GM12878 (cell line): ENCODE measurements around the gene RBMS1. TPM values are rescaled to one million over a fixed set of nuclear protein-coding genes. Genes with fewer than 3 reads are reported as not detected.

Experiments used
- ATAC-seq: fragments of 200-7000 bp; cut with Tn5 transposase; 3 replicates; pipeline ENCODE4 v1.9.1; 2020; ENCODE audit warnings: mild to moderate bottlenecking, moderate library complexity
- BruUV-seq: library from RNA; stranded (reverse); fragments of 400-500 nt; replicated peaks from 2 replicates; lab custom pipeline; 2021; lab: Mats Ljungman, UMichigan
- CTCF ChIA-PET: fragments of 300-600 bp; sonication (Branson Sonifier 250); formaldehyde crosslinking; extraction: SDS; loops from one replicate; lab custom pipeline; 2021; ENCODE audit warnings: inconsistent platforms; lab: Yijun Ruan, JAX
- POLR2A ChIA-PET: fragments of 350-600 bp; formaldehyde crosslinking; extraction: SDS; loops from one replicate; lab custom pipeline; 2021; ENCODE audit warnings: inconsistent platforms; lab: Charles Lee
- RAD21 ChIA-PET: fragments of 300-600 bp; sonication (Branson Sonifier 250); formaldehyde crosslinking; loops from one replicate; lab custom pipeline; 2023; ENCODE audit warnings: antibody characterized with exemption; ENCODE audit not compliant: unreplicated experiment; lab: Charles Lee
- SMC1A ChIA-PET: fragments of 300-600 bp; sonication (Branson Sonifier 250); formaldehyde crosslinking; loops from one replicate; lab custom pipeline; 2023; ENCODE audit not compliant: unreplicated experiment, uncharacterized antibody; lab: Charles Lee
- DNase-seq: peaks from one replicate; pipeline ENCODE4 v3.0.0-alpha.2; 2011; ENCODE audit warnings: low read depth, low spot score
- FAIRE-seq: peaks from 3 replicates; lab custom pipeline; 2011; peaks lifted over from hg19 to GRCh38; lab: Jason Lieb, UNC
- H2AFZ ChIP-seq: 2 replicates; pipeline ENCODE4 v1.6.0; 2011; ENCODE audit warnings: low read depth, low read length, control low read depth; ENCODE audit not compliant: control insufficient read depth
- H3K27ac ChIP-seq: 2 replicates; pipeline ENCODE4 v1.5.1; 2011; ENCODE audit warnings: control low read depth; ENCODE audit not compliant: control insufficient read depth, insufficient read depth
- H3K27me3 ChIP-seq, 2 experiments: replicated peaks in 1 of 2; 2 replicates each; pipeline versions ENCODE4 v1.6.0 to v1.6.1; 2011; ENCODE audit warnings: low read length in 1 of 2; ENCODE audit not compliant: control insufficient read depth in 2 of 2, insufficient read depth in 2 of 2
- H3K36me3 ChIP-seq, 2 experiments: 2 replicates each; pipeline ENCODE4 v1.5.1; 2011; ENCODE audit warnings: low read length in 1 of 2; ENCODE audit not compliant: control insufficient read depth in 2 of 2, insufficient read depth in 2 of 2
- H3K4me1 ChIP-seq: 2 replicates; pipeline ENCODE4 v1.6.1; 2011; ENCODE audit warnings: mild to moderate bottlenecking, low read length, moderate library complexity, mixed read lengths; ENCODE audit not compliant: control insufficient read depth, insufficient read depth
- H3K4me2 ChIP-seq: 2 replicates; pipeline ENCODE4 v1.6.0; 2011; ENCODE audit warnings: control low read depth; ENCODE audit not compliant: control insufficient read depth, insufficient read depth
- H3K4me3 ChIP-seq: fragments of 200-600 bp; sonication (generic); 2 replicates; pipeline ENCODE4 v1.5.1; 2016
- H3K79me2 ChIP-seq: 2 replicates; pipeline ENCODE4 v1.6.0; 2011; ENCODE audit warnings: low read length; ENCODE audit not compliant: control insufficient read depth, insufficient read depth
- H3K9ac ChIP-seq: 2 replicates; pipeline ENCODE4 v1.8.0; 2011; ENCODE audit warnings: low read length, control low read depth, mixed read lengths; ENCODE audit not compliant: control insufficient read depth, insufficient read depth
- H3K9me3 ChIP-seq: replicated peaks from 3 replicates; pipeline ENCODE4 v1.5.1; 2011; ENCODE audit warnings: mild to moderate bottlenecking, low read length; ENCODE audit not compliant: control insufficient read depth, insufficient read depth
- H4K20me1 ChIP-seq: 2 replicates; pipeline ENCODE4 v1.6.0; 2011; ENCODE audit not compliant: control insufficient read depth, insufficient read depth
- CBX5 ChIP-seq: sonication (generic); IDR thresholded peaks from 2 replicates; pipeline ENCODE4 v1.6.1; 2016; ENCODE audit warnings: low read depth, moderate library complexity, mild to moderate bottlenecking, inconsistent platforms
- HDAC2 ChIP-seq: fragments of 200-600 bp; sonication (generic); IDR thresholded peaks from 2 replicates; pipeline ENCODE4 v1.6.1; 2017
- KLF5 ChIP-seq: fragments of 450-650 bp; IDR thresholded peaks from 2 replicates; pipeline ENCODE4 v1.6.1; 2014; ENCODE audit warnings: mild to moderate bottlenecking; ENCODE audit not compliant: partially characterized antibody
- MEF2B ChIP-seq: fragments of 450-650 bp; IDR thresholded peaks from 2 replicates; pipeline ENCODE4 v1.6.1; 2018; ENCODE audit warnings: mild to moderate bottlenecking, moderate library complexity; ENCODE audit not compliant: partially characterized antibody, poor library complexity, severe bottlenecking
- NR2C1 ChIP-seq: fragments of 450-650 bp; IDR thresholded peaks from 2 replicates; pipeline ENCODE4 v1.6.1; 2017; ENCODE audit warnings: antibody characterized with exemption, mild to moderate bottlenecking, moderate library complexity
- NRF1 ChIP-seq: conservative IDR thresholded peaks from 2 replicates; pipeline ENCODE4 v1.6.1; 2011; ENCODE audit warnings: mild to moderate bottlenecking, low read depth, low read length, improper control_type of control experiment
- RAD51 ChIP-seq: fragments of 450-650 bp; IDR thresholded peaks from 2 replicates; pipeline ENCODE4 v1.6.1; 2016; ENCODE audit warnings: moderate library complexity, mild to moderate bottlenecking, inconsistent platforms
- ZNF622 ChIP-seq: fragments of 450-650 bp; IDR thresholded peaks from 2 replicates; pipeline ENCODE4 v1.6.1; 2017; ENCODE audit warnings: mild to moderate bottlenecking, inconsistent platforms
- in situ Hi-C: fragments of 300-500 bp; cut with MboI; formaldehyde crosslinking; loops from 9 replicates; pipeline ENCODE4 v1.14.3; 2018; ENCODE audit warnings: mixed read lengths
- intact Hi-C: fragments of 100-400 bp; cut with micrococcal nuclease; formaldehyde crosslinking; loops from one replicate; pipeline ENCODE4 v1.14.2; 2022; ENCODE audit not compliant: unreplicated experiment
- polyA plus RNA-seq, 11 experiments: library from polyadenylated mRNA; depleted of rRNA in 4 of 11; unstranded in 6 of 11; stranded (reverse) in 5 of 11; fragments of >200 nt; fragmentation: Nextera tagmentation in 4 of 11; fragmentation: Illumina TruSeq in 1 of 11; extraction: Ambion mirVana in 4 of 11; extraction: Trizol in 1 of 11; gene quantifications; 1 replicate in 1 of 11; 2 replicates in 10 of 11; pipeline versions ENCODE4 v1.2.1 to v1.2.3, GENCODE V29; 2011 to 2016; ENCODE audit warnings: inconsistent platforms in 2 of 11, missing spikeins in 2 of 11, low read depth in 1 of 11
- total RNA-seq, 4 experiments: library from RNA; depleted of rRNA in 3 of 4; stranded (reverse); fragments of >200 nt in 3 of 4; fragmentation: Illumina TruSeq in 1 of 4; extraction: Trizol in 1 of 4; gene quantifications; 2 replicates each; pipeline versions ENCODE4 v1.2.1 to v1.2.3, GENCODE V29; 2013 to 2021
- TF ChIP-seq, protein P1 (sequence below): IDR thresholded peaks from 2 replicates; pipeline ENCODE4 v1.6.1; 2012; ENCODE audit warnings: low read depth, low read length, improper control_type of control experiment

The RBMS1 gene
- total and polyA plus RNA-seq, 10 of the 15 experiments (the other 5 are each of a cell fraction or from before 2014, with no cell fraction given) = 0.04 to 0.31 (median 0.17) TPM; not detected in 1

DNA sequence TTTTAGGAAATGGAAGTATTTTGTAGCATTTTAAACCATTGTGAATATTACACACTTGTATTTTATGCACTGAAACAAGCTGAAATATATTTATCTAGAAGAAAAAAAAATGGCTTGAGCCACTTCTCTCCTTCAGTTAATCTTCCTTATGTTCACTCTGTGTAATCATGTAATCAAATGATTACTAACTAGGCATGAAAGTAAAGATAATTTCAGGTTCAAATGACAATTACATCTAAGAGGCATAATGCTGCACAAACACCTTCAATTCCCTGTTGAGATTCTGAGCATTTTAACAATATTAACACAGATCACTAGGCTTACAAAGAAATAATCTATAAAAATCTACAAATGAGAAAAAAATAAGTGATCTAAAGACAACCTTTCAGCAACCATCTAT is 173.9 kb downstream of the RBMS1 start:
- Histone ChIP-seq H2AFZ (no peak overlapping the region), H3K79me2 (no peaks in the 10 kb centered on the region), H3K27me3 (no peaks in the 10 kb centered on the region; a peak in 1 of 4 replicates), H3K4me2 (no peak overlapping the region), H3K4me3 (no peak overlapping the region), H4K20me1 (no peaks in the 10 kb centered on the region), H3K36me3 (no peaks in the 10 kb centered on the region), H3K27ac (no peak overlapping the region), H3K4me1 (no peaks in the 10 kb centered on the region), H3K9me3 (no peaks in the 10 kb centered on the region), H3K9ac (no peak overlapping the region)
- ChIA-PET SMC1A (no interaction called here), POLR2A (no interaction called here), CTCF (no interaction called here), RAD21 (no interaction called here)
- no TSS peak for BruUV-seq
- TF ChIP-seq RAD51 = no peak
- no peak for TF ChIP-seq NR2C1
- TF ChIP-seq ZNF622 = no peak
- no peak for TF ChIP-seq MEF2B
- TF ChIP-seq HDAC2 = no peak
- no peak for TF ChIP-seq NRF1
- TF ChIP-seq, protein P1, sequence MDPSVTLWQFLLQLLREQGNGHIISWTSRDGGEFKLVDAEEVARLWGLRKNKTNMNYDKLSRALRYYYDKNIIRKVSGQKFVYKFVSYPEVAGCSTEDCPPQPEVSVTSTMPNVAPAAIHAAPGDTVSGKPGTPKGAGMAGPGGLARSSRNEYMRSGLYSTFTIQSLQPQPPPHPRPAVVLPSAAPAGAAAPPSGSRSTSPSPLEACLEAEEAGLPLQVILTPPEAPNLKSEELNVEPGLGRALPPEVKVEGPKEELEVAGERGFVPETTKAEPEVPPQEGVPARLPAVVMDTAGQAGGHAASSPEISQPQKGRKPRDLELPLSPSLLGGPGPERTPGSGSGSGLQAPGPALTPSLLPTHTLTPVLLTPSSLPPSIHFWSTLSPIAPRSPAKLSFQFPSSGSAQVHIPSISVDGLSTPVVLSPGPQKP = no peak
- TF ChIP-seq KLF5 = no peak
- no peak for TF ChIP-seq CBX5
- DNase-seq (no peak), ATAC-seq (no peak), FAIRE-seq (no peak)
- intact Hi-C loops (loop anchor here (5.0 kb wide), 2 partner anchors 207 to 743 kb away; no protein-coding TSS in a partner anchor), in situ Hi-C loops (no loop called here)
